HTR-8/SVneo (cell line): Measurements from ENCODE around the gene ABCB8.

ENCODE experiments used
- DNase-seq: peaks from one replicate; pipeline ENCODE4 v3.0.0; 2011; ENCODE audit warnings: low spot score, mixed read lengths; ENCODE audit not compliant: insufficient read length
- FAIRE-seq: peaks from 2 replicates; lab custom pipeline; 2011; peaks lifted over from hg19 to GRCh38; lab: Jason Lieb, UNC

The ABCB8 gene

GRCh38 chr7:151095123-151095797 is 67.0 kb downstream of the ABCB8 start:
- DNase-seq (no peak), FAIRE-seq (no peak)

GRCh38 chr7:151095828-151096475 is 67.7 kb downstream of the ABCB8 start:
- no peak for DNase-seq
- no peak for FAIRE-seq
